ENCODE data around the gene MSI1.

MSI1 gene

DNA sequence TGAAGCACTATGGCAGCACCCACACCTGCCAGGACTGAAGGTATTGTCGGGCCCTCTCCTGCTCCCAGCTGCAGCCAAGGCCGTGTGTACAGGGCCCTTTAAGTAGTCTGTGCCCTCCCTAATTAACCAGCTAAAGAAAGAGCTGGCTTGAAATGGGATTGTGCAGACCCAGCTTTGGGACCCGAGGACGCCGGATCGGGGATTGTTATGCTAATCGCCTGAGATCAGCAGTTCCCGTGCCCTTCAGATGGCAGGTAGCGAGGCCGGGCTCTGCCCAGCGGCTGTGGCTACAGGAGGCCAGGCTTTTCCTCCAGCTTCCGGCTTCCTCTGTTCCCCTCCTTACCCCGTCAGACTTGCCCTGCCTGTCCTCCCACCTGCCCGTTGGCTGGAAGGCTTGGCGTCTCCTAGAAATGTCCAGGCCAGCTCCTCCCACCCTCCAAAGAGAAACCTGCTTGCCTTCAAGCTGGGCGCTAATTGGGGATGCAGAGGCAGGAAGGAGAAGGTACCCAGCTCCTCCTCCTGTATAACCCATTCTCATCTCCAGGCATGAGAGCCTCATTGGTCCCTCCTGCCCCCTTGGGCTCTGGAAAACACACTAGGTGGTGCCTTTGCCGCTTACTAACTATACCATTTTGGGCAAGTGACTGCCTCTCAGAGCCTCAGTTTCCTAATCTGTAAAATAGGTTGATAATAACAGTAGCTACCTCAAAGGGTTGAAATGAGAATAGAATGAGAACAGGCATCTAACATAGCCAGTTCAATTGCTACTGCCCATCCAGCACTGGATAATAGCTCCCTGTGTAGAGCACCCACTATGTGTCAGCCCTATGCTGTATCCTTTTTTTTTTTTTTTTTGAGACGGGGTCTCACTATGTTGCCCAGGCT lies 25.8 kb upstream of the MSI1 start:
- Histone ChIP-seq H3K4me3 (ENCODE audit: insufficient read depth, low read length, poor library complexity, severe bottlenecking) (no peak overlapping the region), H3K27me3 (ENCODE audit: low read length) (no peaks in the 10 kb centered on the region), H3K9me3 (ENCODE audit: insufficient read depth, low read length) (no peaks in the 10 kb centered on the region), H3F3A (ENCODE audit: insufficient read depth) (no peaks in the 10 kb centered on the region), H3K9ac (ENCODE audit: low read length) (no peak overlapping the region), H3K27ac (ENCODE audit: low read depth, low read length) (no peak overlapping the region), H2AFZ (ENCODE audit: low read depth, low read length, severe bottlenecking) (no peak overlapping the region), H3K36me3 (ENCODE audit: low read length) (no peaks in the 10 kb centered on the region), H3K4me2 (ENCODE audit: low read depth, low read length, poor library complexity, severe bottlenecking) (no peak overlapping the region), H3K79me2 (ENCODE audit: insufficient read depth, low read length) (no peaks in the 10 kb centered on the region), H3K9me2 (replicated peaks; ENCODE audit: insufficient read depth, low read length) (no peaks in the 10 kb centered on the region), H4K20me1 (ENCODE audit: low read depth, low read length) (no peaks in the 10 kb centered on the region)
- TF ChIP-seq, protein P1, sequence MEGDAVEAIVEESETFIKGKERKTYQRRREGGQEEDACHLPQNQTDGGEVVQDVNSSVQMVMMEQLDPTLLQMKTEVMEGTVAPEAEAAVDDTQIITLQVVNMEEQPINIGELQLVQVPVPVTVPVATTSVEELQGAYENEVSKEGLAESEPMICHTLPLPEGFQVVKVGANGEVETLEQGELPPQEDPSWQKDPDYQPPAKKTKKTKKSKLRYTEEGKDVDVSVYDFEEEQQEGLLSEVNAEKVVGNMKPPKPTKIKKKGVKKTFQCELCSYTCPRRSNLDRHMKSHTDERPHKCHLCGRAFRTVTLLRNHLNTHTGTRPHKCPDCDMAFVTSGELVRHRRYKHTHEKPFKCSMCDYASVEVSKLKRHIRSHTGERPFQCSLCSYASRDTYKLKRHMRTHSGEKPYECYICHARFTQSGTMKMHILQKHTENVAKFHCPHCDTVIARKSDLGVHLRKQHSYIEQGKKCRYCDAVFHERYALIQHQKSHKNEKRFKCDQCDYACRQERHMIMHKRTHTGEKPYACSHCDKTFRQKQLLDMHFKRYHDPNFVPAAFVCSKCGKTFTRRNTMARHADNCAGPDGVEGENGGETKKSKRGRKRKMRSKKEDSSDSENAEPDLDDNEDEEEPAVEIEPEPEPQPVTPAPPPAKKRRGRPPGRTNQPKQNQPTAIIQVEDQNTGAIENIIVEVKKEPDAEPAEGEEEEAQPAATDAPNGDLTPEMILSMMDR (IDR thresholded peaks at IDR 0.05; ENCODE audit: insufficient read depth, low read length, poor library complexity, severe bottlenecking), result no peak
- TF ChIP-seq EZH2phosphoT487 (conservative IDR thresholded peaks at IDR 0.05; ENCODE audit: low read length), result no peak

DNA sequence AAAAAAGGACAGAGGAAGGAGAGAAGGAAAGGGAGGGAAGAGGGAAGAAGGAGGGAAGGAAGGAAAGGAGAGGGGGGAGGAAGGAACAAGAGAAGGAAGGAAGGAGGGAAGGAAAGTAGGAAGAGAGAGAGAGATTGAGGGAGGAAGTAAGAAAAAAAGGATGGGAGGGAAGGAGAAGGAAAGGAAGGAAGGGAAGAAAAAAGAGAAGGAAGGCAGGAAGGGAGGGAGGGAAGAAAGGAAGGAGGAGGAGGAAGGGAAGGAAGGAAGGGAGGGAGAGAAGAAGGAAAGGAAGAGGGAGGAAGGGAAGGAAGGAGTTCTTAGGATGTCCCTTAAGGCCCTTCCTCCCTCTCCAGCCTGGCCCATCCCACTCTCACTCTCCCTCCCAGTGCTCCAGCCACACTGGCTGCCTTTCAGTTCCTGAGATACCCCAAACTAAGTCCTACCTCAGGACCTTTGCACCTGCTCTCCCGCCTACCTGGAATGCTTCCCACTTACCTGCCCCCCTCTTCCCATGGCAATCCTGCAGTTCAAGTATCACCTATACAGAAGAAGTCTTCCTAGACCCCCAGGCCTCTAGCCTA lies 21.7 kb upstream of the MSI1 start:
- Histone ChIP-seq H3K9me2 (replicated peaks; ENCODE audit: insufficient read depth, low read length) (no peaks in the 10 kb centered on the region), H3K4me3 (ENCODE audit: insufficient read depth, low read length, poor library complexity, severe bottlenecking) (no peak overlapping the region), H3F3A (ENCODE audit: insufficient read depth) (no peaks in the 10 kb centered on the region), H3K27ac (ENCODE audit: low read depth, low read length) (no peak overlapping the region), H2AFZ (ENCODE audit: low read depth, low read length, severe bottlenecking) (no peak overlapping the region), H3K4me2 (ENCODE audit: low read depth, low read length, poor library complexity, severe bottlenecking) (no peak overlapping the region), H3K27me3 (ENCODE audit: low read length) (no peaks in the 10 kb centered on the region), H3K36me3 (ENCODE audit: low read length) (no peaks in the 10 kb centered on the region), H3K79me2 (ENCODE audit: insufficient read depth, low read length) (no peaks in the 10 kb centered on the region), H4K20me1 (ENCODE audit: low read depth, low read length) (no peaks in the 10 kb centered on the region), H3K9me3 (ENCODE audit: insufficient read depth, low read length) (no peaks in the 10 kb centered on the region), H3K9ac (ENCODE audit: low read length) (no peak overlapping the region)
- TF ChIP-seq EZH2phosphoT487 (conservative IDR thresholded peaks at IDR 0.05; ENCODE audit: low read length), result no peak
- TF ChIP-seq, protein P1 (IDR thresholded peaks at IDR 0.05; ENCODE audit: insufficient read depth, low read length, poor library complexity, severe bottlenecking), result no peak

DNA sequence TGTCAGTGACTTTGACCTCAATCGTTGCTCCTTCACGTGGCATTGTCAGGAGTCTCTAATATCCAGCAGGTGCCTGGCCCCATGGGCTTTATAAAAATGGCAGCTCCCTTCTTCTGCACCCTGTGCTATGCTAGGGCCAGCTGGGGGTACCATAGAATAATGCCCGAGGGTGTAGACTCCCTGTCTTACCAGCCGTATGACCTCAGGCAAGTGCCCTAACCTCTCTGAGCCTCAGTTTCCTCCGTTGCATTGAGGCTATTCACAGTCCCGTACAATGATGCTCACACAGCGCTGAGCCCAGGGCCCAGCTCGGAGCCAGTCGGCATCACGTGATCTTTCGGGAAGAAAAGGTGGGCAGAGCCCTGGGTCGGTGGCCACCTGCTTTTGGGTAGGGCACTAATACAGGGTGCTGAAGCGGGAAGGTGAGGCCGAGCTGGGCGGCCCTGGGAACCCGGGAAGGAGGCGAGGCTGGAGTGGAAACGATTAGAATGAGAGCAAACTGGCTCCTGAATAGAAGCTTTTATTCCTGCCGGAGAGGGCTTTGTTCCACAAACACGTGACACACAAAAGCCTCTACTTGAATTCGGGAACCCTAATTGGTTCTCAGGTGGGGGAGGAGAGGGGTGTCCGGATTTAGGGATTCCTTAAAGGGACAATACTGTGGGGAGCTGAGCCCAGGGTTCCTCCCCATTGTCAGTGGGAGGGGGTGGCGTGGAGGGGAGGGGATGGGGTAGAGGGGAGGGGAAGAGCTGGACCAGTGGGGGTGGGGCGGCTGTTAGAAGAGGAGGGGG lies 19.9 kb upstream of the MSI1 start:
- H3K4me3 ChIP-seq (ENCODE audit: insufficient read depth, low read length, poor library complexity, severe bottlenecking), result no peak overlapping the region
- H3K27me3 ChIP-seq (ENCODE audit: low read length), result no peaks in the 10 kb centered on the region
- H3K9me3 ChIP-seq (ENCODE audit: insufficient read depth, low read length), result no peaks in the 10 kb centered on the region
- no peak overlapping the region for H3K27ac ChIP-seq (ENCODE audit: low read depth, low read length)
- no peak overlapping the region for H3K4me2 ChIP-seq (ENCODE audit: low read depth, low read length, poor library complexity, severe bottlenecking)
- H3F3A ChIP-seq (ENCODE audit: insufficient read depth), result no peaks in the 10 kb centered on the region
- no peaks in the 10 kb centered on the region for H3K79me2 ChIP-seq (ENCODE audit: insufficient read depth, low read length)
- H3K9ac ChIP-seq (ENCODE audit: low read length), result no peak overlapping the region
- no peak overlapping the region for H2AFZ ChIP-seq (ENCODE audit: low read depth, low read length, severe bottlenecking)
- no peaks in the 10 kb centered on the region for H3K9me2 ChIP-seq (replicated peaks; ENCODE audit: insufficient read depth, low read length)
- TF ChIP-seq, protein P1 (IDR thresholded peaks at IDR 0.05; ENCODE audit: insufficient read depth, low read length, poor library complexity, severe bottlenecking), result no peak
- no peak for TF ChIP-seq EZH2phosphoT487 (conservative IDR thresholded peaks at IDR 0.05; ENCODE audit: low read length)
- H3K36me3 ChIP-seq (ENCODE audit: low read length), result no peaks in the 10 kb centered on the region
- no peaks in the 10 kb centered on the region for H4K20me1 ChIP-seq (ENCODE audit: low read depth, low read length)

Data from SU-DHL-6 (cell line).